ENCODE data around the gene C1orf56.

- TF ChIP-seq CTCF (IDR thresholded peaks at IDR 0.05) (no peak), POLR2A (IDR thresholded peaks at IDR 0.05) (no peak)
These were observed 11.2 kb upstream of the C1orf56 start, which contains the start of gene BNIPL for GRCh38 chr1:151036356-151036755.

Data from Peyer's patch (tissue), 4 donors.